Occipital lobe (tissue), 2 donors: Measurements from ENCODE around the gene FHIP2A. TPM values are rescaled to one million over a fixed set of nuclear protein-coding genes. Genes with fewer than 3 reads are reported as not detected.
"Not testable (repeated sequence)": the region's sequence is repeated elsewhere in the genome, so short reads cannot be mapped to it uniquely, and the experiment has no call there.

Experiments
- DNase-seq: peaks from one replicate; lab custom pipeline; 2025; lab: John Stamatoyannopoulos, UW
- total RNA-seq: library from RNA; depleted of rRNA; stranded (reverse); fragments of >200 nt; gene quantifications from one replicate; pipeline ENCODE4 v1.2.3, GENCODE V29; 2014

Gene FHIP2A
- total RNA-seq, 1 donor from 2014 or later: 47.7 TPM

DNA sequence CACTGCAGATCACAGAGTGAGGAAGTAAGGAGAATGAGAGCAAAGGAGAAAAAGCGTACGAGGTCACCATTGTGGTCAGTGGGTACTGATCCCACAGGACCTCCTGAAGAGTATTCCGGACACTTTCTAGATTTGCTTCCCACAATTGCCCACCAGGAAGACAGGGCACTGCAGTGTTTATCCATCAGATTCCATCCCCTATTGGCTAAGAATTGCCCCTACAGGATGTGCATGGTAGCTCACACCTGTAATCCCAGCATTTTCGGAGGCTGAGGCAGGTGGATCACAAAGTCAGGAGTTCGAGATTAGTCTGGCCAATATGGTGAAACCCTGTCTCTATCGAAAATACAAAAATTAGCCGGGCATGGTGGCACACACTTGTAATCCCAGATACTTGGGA is 5.3 kb upstream of the FHIP2A start:
- no peak for DNase-seq

DNA sequence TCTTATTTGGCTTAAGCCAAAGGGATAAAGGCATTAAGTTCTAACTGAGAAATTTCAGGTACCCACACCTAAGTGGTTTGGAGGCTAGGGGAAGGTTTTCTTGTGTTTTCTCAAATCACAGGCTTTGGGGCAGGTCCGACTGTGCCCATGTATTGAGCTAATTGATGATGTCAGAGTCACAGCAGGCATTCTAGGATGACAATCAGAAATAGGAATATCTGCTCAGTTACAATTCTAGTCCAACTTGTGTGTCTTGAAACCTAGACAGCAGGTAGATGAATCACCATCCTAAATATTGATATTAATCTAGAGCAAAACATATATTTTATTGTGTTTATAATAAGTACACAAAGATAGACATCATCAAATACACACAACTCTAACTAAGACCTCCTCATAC is 2.3 kb upstream of the FHIP2A start:
- no peak for DNase-seq

DNA sequence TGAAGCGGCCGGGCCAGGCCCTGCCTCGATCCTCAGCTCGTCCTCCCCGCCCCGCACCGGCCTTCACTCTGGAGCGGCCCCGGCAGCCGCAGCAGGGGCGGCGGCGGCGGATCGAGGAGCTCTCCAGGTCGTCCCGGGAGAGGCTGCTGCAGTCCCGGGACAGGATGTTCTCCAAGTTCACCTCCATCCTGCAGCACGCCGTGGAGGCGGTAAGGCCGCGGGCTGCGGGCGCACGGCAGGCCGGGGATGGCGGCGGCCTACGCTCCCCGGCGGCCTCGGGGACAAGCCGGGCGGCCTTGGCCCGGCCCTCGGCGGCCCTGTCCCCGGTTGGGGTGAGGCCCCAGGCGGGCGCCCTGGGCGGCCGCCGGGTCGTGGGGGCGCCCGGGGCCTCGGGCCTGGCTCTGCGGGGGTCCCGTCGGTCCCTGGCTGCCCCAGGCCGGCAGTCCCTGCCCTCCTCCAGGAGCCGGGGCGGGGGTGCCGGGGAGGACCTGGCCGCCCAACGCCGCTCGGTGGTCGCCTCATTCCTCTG is 399 bp downstream of the FHIP2A start:
- peak; percentile 42 for DNase-seq

DNA sequence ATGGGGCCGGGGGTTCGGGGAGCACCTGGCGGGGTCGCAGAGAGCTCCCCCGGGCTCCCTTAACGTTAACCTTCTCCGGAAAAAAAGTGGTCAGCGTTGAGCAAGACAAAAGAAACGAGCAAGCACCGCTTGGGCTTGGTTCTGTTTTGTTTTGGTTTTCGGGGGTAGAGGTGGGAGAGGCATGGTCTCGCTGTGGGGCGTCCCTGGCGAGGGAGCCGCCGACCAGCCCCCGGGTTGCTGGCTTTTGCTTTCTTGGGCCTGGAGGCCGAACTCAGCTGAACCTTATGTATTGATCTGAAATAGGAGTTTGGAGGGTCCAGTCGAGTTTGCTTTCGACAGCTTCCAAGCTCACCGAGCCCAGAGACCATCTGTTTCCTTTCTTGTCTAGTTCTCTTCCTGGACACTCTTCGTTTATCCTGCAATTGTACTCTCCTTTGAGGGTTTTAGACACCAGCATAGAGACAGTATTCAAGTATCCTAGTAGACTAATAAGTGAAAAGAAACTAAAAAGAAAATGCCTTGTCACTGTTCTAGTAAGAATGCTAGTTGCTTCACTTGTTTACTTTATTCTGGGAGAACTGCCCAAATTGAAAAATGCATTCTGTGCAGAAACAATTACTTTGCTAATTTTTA is 980 bp downstream of the FHIP2A start:
- DNase-seq: no peak

DNA sequence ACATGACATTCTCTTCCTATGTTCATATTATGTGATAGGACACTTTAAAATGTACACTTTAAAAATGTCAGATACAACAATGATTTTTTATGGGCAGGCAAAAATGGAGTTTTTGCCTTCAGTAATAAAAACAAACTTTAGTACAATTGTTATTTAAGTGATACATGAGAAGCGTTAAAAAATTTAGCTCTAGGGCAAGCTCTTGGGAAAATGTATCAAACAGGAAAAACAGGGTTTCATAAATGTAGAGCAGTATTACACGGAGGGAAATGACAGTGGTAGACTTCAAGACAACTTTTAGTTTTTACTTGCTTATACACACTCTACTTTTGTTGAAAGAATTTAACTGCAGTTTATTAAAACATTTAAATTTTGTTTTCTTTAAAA is 1.5 kb downstream of the FHIP2A start:
- no peak for DNase-seq

DNA sequence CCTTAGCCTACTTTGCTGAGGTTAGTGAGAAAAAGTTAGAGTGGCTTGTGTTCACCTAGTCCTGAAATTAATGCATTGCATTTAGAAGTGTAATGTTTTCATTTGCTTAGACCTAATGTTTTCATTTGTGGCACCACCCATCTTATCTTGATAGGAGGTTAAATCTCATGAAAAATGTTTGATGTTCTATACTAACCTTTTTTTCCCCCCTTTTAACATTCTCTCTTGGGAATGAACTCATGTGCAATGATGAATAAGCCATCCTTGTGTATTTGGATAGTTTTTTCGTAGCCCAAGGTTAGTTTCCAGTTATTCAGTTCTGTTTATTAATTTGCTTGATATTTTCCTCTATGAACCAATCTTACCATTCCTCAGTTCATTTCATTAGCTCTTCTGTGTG is 2.8 kb downstream of the FHIP2A start:
- DNase-seq: no peak

DNA sequence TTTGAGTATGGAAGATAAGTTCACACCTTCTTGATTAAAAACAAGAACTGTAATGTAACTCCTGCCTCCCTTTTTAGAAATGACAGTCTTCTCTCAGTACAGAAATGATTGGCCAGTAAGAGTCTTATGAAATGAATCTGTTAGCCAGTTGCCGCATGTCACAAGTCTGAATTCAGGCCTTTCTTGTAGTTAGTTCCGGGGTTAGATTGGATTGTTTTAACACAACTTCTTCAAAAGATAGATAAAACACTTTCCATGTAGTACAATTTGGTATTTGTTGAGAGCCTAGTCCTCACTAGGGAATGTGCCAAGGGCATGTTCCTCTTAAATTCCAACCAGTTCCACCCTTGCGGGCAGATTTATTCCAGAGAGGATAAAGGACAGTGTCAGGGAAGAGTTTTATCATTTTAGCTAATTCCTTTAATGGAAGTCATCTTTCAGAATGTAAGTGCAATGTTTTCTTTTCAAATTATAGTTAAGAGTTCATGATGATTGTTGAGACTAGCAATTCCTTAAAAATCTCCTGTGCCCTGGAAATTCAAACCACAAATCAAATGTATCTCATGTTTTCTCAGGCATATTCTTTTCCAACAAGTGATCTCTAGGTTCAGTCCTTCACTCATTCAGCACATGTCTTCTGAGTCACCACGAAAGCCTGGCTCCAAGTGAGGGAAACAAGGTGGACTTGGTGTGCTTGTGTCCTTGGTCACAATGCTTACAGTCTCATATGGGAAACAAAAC is 4.1 kb downstream of the FHIP2A start:
- no peak for DNase-seq

DNA sequence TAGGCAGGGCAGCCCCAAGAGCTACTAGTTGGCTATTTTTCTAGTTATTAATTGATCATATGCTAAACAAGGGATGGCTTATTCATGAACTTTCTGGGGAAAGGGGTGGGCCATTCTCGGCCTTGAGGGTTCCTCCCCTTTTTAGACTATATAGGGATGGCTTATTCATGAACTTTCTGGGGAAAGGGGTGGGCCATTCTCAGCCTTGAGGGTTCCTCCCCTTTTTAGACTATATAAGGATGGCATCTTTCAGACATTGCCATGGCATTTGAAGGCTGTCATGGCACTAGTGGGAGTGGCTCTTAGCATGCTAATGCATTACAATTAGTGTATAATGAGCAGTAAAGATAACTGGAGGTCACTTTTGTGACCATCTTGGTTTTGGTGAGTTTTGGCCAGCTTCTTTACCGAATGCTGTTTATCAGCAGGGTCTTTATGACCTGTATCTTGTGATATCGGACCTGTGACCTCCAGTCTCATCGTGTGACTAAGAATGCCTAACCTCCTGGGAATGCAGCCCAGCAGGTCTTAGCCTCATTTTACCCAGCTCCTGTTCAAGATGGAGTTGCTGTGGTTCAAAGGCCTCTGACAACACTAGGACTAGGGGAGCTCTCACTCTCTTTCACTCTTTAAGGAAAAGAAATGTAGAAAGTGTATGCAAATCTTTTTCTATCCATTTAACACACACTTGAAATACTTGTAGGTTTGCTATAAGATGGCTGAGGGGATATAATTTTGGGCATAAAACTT is 7.8 kb downstream of the FHIP2A start:
- DNase-seq: no peak

DNA sequence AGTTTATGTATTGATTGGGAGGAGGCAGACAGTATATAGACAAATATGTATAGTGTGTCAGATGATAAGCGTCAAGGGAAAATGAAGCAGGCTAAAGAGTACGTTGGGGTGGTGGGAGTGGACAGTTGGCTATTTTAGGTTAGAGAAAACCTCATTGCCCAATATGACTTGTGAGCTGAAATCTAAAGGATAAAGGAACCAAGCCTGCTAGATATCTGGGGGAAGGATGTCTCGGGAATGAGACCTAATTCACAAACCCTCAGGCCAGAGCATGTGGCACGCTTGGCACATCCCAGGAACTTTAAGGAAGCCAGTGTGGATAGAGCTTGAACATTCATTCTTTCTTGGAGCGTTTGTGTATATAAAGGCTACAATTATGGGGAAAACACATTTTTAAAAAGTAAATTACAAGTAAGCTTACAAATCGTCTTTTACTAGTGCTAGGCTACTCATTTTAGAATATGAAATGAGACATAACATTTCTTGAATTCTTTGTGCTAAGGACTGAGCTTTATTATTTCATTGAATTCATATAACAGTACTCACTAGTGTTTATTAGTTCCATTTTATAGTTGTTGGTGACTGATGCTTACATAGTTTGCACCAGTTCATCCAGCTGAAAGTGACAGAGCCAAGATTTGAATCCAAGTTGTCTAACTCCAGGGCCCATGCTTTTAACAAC is 9.7 kb downstream of the FHIP2A start:
- no peak for DNase-seq

DNA sequence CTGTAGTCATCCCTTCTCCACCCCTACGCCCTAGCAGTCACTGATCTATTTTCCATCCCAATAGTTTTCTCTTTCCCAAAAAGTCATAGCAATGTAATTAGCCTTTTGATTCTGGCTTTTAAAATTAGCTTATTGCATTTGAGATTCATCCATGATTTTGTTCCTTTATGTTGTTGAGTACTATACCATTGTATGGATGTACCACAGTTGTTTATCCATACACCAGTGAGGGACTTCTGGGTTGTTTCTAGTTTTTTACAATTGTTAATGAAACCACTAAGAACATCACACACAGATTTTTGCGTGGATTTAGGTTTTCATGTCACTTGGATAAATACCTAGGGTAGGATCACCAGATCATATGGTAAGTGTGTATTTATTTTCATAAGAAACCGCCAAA is 16.1 kb downstream of the FHIP2A start:
- DNase-seq: no peak

DNA sequence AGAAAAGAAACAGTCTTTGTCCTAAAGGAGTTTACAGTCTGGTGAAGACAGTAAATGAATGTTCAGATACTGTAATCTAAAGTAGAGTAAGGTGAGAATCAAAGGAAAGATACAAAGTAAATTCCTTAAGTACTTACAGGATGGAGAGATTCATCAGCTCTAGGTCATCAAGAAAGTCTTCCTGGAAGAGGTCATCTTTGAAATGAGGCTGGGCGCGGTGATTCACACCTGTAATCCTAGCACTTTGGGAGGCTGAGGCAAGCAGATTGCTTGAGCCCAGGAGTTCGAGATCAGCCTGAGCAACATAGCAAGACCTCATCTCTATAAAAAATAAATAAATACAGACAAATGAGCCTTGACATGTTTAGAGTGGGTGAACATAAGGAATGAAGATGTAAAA is 18.3 kb downstream of the FHIP2A start:
- DNase-seq: no peak

DNA sequence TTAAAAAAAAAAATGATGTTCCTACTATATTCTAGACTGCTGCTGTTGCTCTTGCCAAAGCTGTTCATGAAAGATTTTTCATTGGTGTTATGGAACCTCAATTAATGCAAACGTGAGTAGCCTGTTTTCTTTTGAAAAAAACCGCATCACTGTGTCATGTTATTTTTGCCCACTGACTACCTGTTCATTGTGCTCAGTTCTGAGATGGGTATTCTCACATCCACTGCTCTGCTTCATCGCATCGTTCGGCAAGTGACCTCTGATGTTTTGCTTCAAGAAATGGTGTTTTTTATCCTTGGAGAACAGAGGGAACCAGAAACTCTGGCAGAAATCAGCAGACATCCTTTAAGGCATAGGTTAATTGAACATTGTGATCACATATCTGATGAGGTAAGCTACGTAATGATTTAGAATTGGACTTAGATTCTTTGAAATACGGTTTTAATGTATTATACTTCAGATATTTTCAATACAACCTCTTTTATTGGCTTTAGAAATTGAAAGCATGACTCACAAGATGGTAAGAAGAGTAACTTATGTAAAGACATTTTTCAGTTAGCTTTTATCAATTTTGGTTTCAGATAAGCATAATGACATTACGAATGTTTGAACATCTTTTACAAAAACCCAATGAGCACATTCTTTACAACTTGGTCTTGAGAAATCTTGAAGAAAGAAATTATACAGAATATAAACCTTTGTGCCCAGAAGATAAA is 24.6 kb downstream of the FHIP2A start:
- DNase-seq: no peak

DNA sequence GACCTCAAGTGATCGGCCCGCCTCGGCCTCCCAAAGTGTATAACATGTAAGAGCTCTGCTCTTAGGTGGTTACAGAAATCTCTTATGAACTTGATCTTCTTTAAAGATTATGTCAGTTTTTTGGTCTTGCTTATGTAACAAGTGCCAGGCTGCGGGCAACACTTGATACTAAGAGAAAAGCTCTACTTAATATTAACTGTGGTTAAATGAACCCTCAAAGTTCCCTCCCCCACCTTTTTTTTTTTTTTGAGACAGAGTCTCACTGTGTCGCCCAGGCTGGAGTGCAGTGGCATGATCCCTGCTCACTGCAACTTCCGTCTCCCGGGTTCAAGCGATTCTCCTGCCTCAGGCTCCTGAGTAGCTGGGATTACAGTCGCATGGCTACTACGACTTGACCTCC is 25.9 kb downstream of the FHIP2A start:
- not testable (repeated sequence) for DNase-seq

DNA sequence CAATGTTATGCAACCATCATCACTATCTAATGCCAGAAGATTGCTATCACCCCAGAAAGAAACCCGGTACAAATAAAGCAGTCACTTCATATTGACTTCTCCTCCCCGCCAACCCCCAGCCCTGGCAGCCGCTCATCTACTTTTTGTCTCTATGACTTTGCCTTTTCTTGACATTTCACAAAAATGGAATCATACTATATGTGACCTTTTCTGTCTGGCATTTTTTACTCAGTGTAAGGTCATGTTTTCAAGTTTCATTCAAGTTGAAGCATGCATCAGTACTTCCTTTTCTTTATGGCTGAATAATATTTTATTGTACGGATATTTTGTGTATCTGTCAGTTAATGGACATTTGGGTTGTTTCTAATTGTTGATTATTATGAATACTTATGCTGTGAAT is 28.1 kb downstream of the FHIP2A start:
- no peak for DNase-seq

DNA sequence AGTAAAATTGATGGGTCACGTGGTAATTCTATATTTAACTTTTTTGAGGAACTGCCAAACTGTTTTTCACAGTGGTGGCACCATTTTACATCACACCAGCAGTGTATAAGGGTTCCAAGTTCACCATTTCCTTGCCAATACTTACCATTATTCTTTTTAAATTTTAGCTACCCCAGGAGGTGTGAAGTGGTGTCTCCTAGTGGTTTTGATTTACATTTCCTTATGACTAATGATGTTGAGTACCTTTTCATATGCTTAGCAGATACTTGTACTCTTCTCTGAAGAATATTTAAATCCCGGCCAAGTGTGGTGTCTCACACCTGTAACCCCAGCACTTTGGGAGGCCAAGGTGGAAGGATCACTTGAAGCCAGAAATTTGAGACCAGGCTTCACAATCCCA is 28.5 kb downstream of the FHIP2A start:
- DNase-seq: no peak

DNA sequence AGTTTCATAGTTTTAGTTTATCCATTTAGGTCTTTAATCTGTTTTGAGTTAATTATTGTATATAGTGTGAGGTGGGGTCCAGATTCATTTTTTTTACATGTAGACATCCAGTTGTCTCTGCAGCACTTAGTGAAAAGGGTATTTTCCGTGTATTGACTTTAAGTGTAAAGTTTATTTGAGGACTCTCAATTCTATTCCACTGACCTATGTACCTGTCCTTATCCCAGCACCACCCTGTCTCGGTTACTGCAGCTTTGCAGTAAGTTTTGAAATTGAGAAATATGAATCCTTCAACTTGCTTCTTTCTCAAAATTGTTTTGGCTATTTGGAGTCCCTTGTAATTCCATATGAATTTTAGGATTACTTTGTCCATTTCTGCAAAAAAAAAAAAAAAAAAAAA is 29.8 kb downstream of the FHIP2A start:
- no peak for DNase-seq

DNA sequence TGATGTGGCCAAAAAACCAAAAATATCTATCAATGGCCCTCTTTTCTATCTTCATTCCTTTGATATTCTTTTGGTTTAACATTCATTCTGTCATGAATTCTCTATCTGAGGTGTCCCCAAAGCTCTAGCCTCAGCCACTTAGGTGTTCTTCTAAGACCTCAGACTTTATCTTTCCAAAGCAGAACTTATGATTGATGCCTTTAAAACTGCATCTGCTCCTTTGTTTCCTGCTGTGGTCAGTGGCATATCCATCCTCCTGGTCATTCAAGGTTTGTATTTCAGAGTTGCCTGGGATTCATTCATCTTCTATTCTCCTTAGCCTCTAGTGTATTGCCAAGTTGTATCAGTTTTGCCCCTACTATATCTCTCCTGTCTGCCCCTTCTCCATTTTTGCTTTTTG is 30.6 kb downstream of the FHIP2A start:
- DNase-seq: no peak

DNA sequence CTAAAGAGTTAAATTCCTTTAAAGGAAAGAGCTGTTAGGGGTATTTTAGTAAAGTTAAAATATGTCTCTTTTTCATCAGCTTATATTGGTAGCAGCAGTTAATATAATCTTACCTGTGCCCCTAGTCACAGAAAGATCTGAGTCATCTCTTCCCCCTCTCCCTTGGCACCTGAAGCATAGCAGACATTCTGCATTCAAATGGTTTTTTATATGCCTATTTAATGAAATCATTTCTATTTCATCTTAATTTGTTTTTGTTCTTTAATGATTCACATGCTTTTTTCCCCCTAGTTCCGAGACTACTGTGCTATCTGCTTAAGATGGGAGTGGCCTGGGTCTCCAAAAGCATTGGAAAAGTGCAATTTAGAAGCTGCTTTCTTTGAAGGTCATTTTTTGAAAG is 33.3 kb downstream of the FHIP2A start:
- DNase-seq: no peak

DNA sequence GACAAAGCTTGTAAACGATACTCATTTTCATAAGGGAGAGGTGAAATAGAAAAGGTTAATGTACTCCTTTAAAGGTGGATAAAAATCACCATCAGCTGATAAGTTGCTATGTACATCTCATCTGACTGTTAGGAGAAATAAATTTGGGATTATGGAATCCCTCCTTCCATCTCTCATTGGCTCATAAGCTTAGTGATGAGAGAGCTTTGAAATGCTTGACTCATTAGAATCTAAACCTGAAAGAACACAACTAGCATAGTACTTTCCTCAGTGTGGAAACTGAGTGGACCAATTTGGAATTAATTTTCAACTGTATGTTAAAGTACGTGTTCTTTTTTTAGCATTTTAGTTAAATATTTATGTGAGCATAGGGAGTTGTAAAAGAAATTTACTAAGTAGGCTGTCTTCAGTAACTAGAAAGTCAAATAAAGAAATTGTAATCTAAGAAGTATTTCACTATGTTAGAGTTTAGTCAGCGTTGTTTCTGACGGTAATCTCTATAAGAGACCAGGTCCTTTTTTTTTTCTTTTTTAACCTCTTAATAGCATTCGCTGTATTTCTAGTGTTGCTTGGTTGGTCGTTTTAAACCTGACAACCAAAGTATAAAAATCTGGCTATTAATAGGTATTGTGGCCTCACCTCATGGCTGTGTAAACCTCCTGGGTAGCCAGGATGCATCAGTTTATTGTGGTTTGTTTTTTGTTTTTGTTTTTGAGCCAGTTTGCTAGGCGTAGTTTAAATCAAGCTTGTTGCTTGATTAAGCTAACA is 34.4 kb downstream of the FHIP2A start:
- no peak for DNase-seq

DNA sequence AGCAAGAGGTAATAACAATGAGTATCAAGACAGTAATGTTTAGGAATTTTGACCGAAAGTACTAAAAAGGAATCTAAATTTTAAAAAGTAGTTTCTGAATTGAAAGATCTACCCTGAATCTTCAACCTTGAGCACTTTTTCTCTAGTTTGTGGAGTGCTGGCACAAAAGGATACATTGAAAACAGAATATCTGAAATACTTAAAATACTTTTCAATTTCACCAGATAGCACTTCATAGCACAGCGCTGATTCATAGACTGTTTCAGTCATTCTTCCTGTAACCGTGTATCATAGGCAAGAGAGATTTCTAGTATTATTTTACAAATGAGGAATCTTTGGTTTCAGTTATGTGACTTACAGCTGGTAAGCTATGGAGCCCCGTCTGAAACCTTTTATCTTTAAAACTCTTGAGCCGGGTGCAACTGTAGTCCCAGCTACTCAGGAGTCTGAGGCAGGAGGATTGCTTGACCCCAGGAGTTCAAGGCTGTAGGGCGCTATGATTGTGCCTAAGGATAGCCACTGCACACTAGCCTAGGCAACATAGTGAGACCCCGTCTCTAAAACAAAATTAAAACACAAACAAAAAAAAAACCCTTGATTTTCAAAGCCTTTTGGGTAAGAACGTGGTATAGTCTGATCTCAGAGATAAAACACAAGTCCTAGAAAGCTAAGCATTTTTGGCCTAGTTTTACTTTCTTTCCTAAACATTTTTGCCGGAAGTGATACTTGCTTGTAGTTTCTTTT is 35.1 kb downstream of the FHIP2A start:
- DNase-seq: no peak
